Suprapubic skin (tissue), 4 donors: ENCODE results near the gene ARHGAP12. TPM values are rescaled to one million over a fixed set of nuclear protein-coding genes. Genes with fewer than 3 reads are reported as not detected.

Source experiments
- DNase-seq, 2 donors: peaks; one replicate each; pipeline ENCODE4 v3.0.0-alpha.2; 2019; ENCODE audit warnings: low spot score in 2 of 2
- H3K27ac ChIP-seq: fragments of 200-600 bp; sonication (generic); one replicate; pipeline ENCODE4 v1.5.1; 2019
- H3K27me3 ChIP-seq: fragments of 200-600 bp; sonication (generic); one replicate; pipeline ENCODE4 v1.5.1; 2019
- H3K36me3 ChIP-seq: fragments of 200-600 bp; sonication (generic); one replicate; pipeline ENCODE4 v1.5.1; 2019
- H3K4me1 ChIP-seq: fragments of 200-600 bp; sonication (generic); one replicate; pipeline ENCODE4 v1.5.1; 2019
- H3K4me3 ChIP-seq: fragments of 200-600 bp; sonication (generic); one replicate; pipeline ENCODE4 v1.5.1; 2019; ENCODE audit warnings: mild to moderate bottlenecking
- H3K9me3 ChIP-seq: fragments of 200-600 bp; sonication (generic); one replicate; pipeline ENCODE4 v1.5.1; 2019
- CTCF ChIP-seq, 2 donors: fragments of 200-600 bp in 1 of 2; fragments of 450-650 bp in 1 of 2; sonication (generic) in 1 of 2; IDR thresholded peaks; one replicate each; pipeline ENCODE4 v1.5.1; 2016 to 2019; ENCODE audit warnings: antibody characterized with exemption in 2 of 2, mild to moderate bottlenecking in 1 of 2, moderate library complexity in 1 of 2
- EP300 ChIP-seq: sonication (generic); formaldehyde crosslinking; IDR thresholded peaks from one replicate; pipeline ENCODE4 v1.6.1; 2017; ENCODE audit warnings: antibody characterized with exemption
- POLR2A ChIP-seq, 2 donors: fragments of 450-650 bp; IDR thresholded peaks; one replicate each; pipeline ENCODE4 v1.6.1; 2017; ENCODE audit warnings: antibody characterized with exemption in 2 of 2, mild to moderate bottlenecking in 2 of 2, moderate library complexity in 2 of 2
- POLR2AphosphoS5 ChIP-seq, 3 donors: sonication (generic); formaldehyde crosslinking; IDR thresholded peaks; one replicate each; pipeline ENCODE4 v1.6.1; 2017; ENCODE audit warnings: antibody characterized with exemption in 3 of 3
- WGBS: methylation state at CpG from one replicate; pipeline ENCODE4 v1.1.5; 2018; 5-methylcytosine and 5-hydroxymethylcytosine counted together
- total RNA-seq, 4 donors: library from RNA; depleted of rRNA; stranded (reverse); fragments of >200 nt; gene quantifications; one replicate each; pipeline ENCODE4 v1.1.0, GENCODE V29; 2016

The ARHGAP12 gene
- total RNA-seq, 4 donors from 2014 or later, result 25.7 to 64.5 (median 39.5) TPM

GRCh38 chr10:31942435-31942834 is 13.8 kb upstream of the ARHGAP12 start:
- no peak for TF ChIP-seq POLR2AphosphoS5 (IDR thresholded peaks at IDR 0.05)

GRCh38 chr10:31940839-31941653 is 12.4 kb upstream of the ARHGAP12 start:
- no peak overlapping the region for H3K4me3 ChIP-seq
- H3K27me3 ChIP-seq, result no peaks in the 10 kb centered on the region
- no peaks in the 10 kb centered on the region for H3K36me3 ChIP-seq
- peak in 1 of 2 donors; percentile 80 for DNase-seq
- H3K27ac ChIP-seq, result peak overlapping the region; percentile 59
- peaks cover 28% of the 10 kb centered on the region for H3K4me1 ChIP-seq
- no peak for TF ChIP-seq EP300
- no peak for TF ChIP-seq CTCF (IDR thresholded peaks at IDR 0.05)
- peak; percentile 24 to 74 (median 52) for TF ChIP-seq POLR2AphosphoS5 (IDR thresholded peaks at IDR 0.05)
- no peaks in the 10 kb centered on the region for H3K9me3 ChIP-seq
- WGBS, result 39% methylated on average over 7 of the region's 7 CpGs

More at GRCh38 chr10:31942435-31942834, 13.8 kb upstream of the ARHGAP12 start:
- peaks cover 39% of the 10 kb centered on the region for H3K4me1 ChIP-seq
- 80% methylated on average over 1 of the region's 1 CpG for WGBS
- no peaks in the 10 kb centered on the region for H3K36me3 ChIP-seq
- H3K27ac ChIP-seq, result no peak overlapping the region
- H3K9me3 ChIP-seq, result no peaks in the 10 kb centered on the region
- no peak for DNase-seq
- H3K4me3 ChIP-seq, result no peak overlapping the region
- no peaks in the 10 kb centered on the region for H3K27me3 ChIP-seq

GRCh38 chr10:31939797-31940708 is 11.4 kb upstream of the ARHGAP12 start:
- 94% methylated on average over 4 of the region's 4 CpGs for WGBS
- Histone ChIP-seq H3K9me3 (no peaks in the 10 kb centered on the region), H3K4me3 (no peak overlapping the region), H3K27ac (peak overlapping the region; percentile 59), H3K36me3 (no peaks in the 10 kb centered on the region), H3K27me3 (no peaks in the 10 kb centered on the region), H3K4me1 (peaks cover 25% of the 10 kb centered on the region)
- no peak for DNase-seq
- TF ChIP-seq EP300 (no peak), POLR2A (IDR thresholded peaks at IDR 0.05) (no peak), CTCF (IDR thresholded peaks at IDR 0.05) (no peak), POLR2AphosphoS5 (IDR thresholded peaks at IDR 0.05) (no peak)

GRCh38 chr10:31937371-31937770 is 8.7 kb upstream of the ARHGAP12 start:
- Histone ChIP-seq H3K9me3 (no peaks in the 10 kb centered on the region), H3K4me3 (no peak overlapping the region), H3K36me3 (no peaks in the 10 kb centered on the region), H3K4me1 (peaks cover 14% of the 10 kb centered on the region), H3K27me3 (no peaks in the 10 kb centered on the region), H3K27ac (peak overlapping the region; percentile 38)
- 75% methylated on average over 9 of the region's 9 CpGs for WGBS
- no peak for DNase-seq
- TF ChIP-seq CTCF (IDR thresholded peaks at IDR 0.05), result no peak
- no peak for TF ChIP-seq EP300
- TF ChIP-seq POLR2AphosphoS5 (IDR thresholded peaks at IDR 0.05), result no peak
- TF ChIP-seq POLR2A (IDR thresholded peaks at IDR 0.05), result no peak

- Histone ChIP-seq H3K4me3 (no peak overlapping the region), H3K9me3 (no peaks in the 10 kb centered on the region), H3K36me3 (no peaks in the 10 kb centered on the region), H3K27ac (peak overlapping the region; percentile 38), H3K27me3 (no peaks in the 10 kb centered on the region), H3K4me1 (peaks cover 14% of the 10 kb centered on the region)
- 43% methylated on average over 5 of the region's 5 CpGs for WGBS
- no peak for DNase-seq
- TF ChIP-seq CTCF (IDR thresholded peaks at IDR 0.05) (no peak), POLR2AphosphoS5 (IDR thresholded peaks at IDR 0.05) (no peak), POLR2A (IDR thresholded peaks at IDR 0.05) (no peak), EP300 (no peak)
These were observed 8.3 kb upstream of the ARHGAP12 start for GRCh38 chr10:31936933-31937332.
